Endothelial cell of umbilical vein (primary cell): Measurements from ENCODE around the gene B4GALNT4. TPM values are rescaled to one million over a fixed set of nuclear protein-coding genes. Genes with fewer than 3 reads are reported as not detected.

Source experiments
- BruUV-seq: library from RNA; stranded (reverse); fragments of 400-500 nt; replicated peaks from 2 replicates; lab custom pipeline; 2021; lab: Mats Ljungman, UMichigan
- CTCF ChIA-PET: fragments of 300-600, 350-600 bp; sonication (Branson Sonifier 250); formaldehyde crosslinking; loops from one replicate; lab custom pipeline; 2021; ENCODE audit warnings: antibody characterized with exemption, inconsistent platforms; lab: Charles Lee
- POLR2A ChIA-PET: fragments of 300-600, 350-600 bp; sonication (Branson Sonifier 250); formaldehyde crosslinking; loops from one replicate; lab custom pipeline; 2021; ENCODE audit warnings: antibody characterized with exemption, inconsistent platforms; lab: Charles Lee
- DNase-seq: peaks from one replicate; pipeline ENCODE4 v3.0.0-alpha.2; 2011; ENCODE audit warnings: low read depth, low spot score
- FAIRE-seq: peaks from 2 replicates; lab custom pipeline; 2011; peaks lifted over from hg19 to GRCh38; lab: Jason Lieb, UNC
- H2AFZ ChIP-seq: 2 replicates; pipeline ENCODE4 v1.6.0; 2012; ENCODE audit warnings: low read depth, low read length, control low read depth, inconsistent platforms
- H3K27ac ChIP-seq: 2 replicates; pipeline ENCODE4 v1.5.1; 2011; ENCODE audit warnings: low read depth, mild to moderate bottlenecking, control low read depth, low read length, moderate library complexity; ENCODE audit not compliant: insufficient read depth
- H3K27me3 ChIP-seq, 2 experiments: 2 replicates each; pipeline versions ENCODE4 v1.6.0 to v1.6.1; 2011; ENCODE audit warnings: low read length in 2 of 2, mixed read lengths in 1 of 2; ENCODE audit not compliant: control insufficient read depth in 2 of 2, insufficient read depth in 2 of 2
- H3K36me3 ChIP-seq, 2 experiments: 2 replicates in 1 of 2; 3 replicates in 1 of 2; pipeline ENCODE4 v1.5.1; 2011; ENCODE audit warnings: low read length in 2 of 2, mild to moderate bottlenecking in 1 of 2, moderate library complexity in 1 of 2; ENCODE audit not compliant: control insufficient read depth in 2 of 2, insufficient read depth in 2 of 2; ENCODE audit errors: extremely low read depth in 1 of 2
- H3K4me1 ChIP-seq: 3 replicates; pipeline ENCODE4 v1.5.1; 2011; ENCODE audit warnings: mild to moderate bottlenecking, low read length; ENCODE audit not compliant: control insufficient read depth, insufficient read depth; ENCODE audit errors: extremely low read depth
- H3K4me2 ChIP-seq: 2 replicates; pipeline ENCODE4 v1.6.1; 2011; ENCODE audit warnings: low read length, control low read depth, mixed read lengths; ENCODE audit not compliant: insufficient read depth
- H3K4me3 ChIP-seq, 3 experiments: fragments of 200-600 bp in 1 of 3; sonication (generic), shearing (Covaris generic) in 1 of 3; replicated peaks in 1 of 3; 2 replicates each; pipeline ENCODE4 v1.5.1; 2011 to 2016; ENCODE audit warnings: control low read depth in 3 of 3, low read length in 3 of 3, mild to moderate bottlenecking in 2 of 3, inconsistent platforms in 1 of 3, low read depth in 1 of 3, moderate library complexity in 1 of 3; ENCODE audit not compliant: insufficient read depth in 1 of 3
- H3K79me2 ChIP-seq: 2 replicates; pipeline ENCODE4 v1.6.0; 2012; ENCODE audit warnings: low read length, inconsistent platforms; ENCODE audit not compliant: control insufficient read depth, insufficient read depth
- H3K9ac ChIP-seq: replicated peaks from 2 replicates; pipeline ENCODE3; 2011; ENCODE audit warnings: low read length, control low read depth; ENCODE audit not compliant: insufficient read depth; ENCODE audit errors: extremely low read depth
- H3K9me1 ChIP-seq: replicated peaks from 3 replicates; pipeline ENCODE4 v1.6.0; 2011; ENCODE audit warnings: mild to moderate bottlenecking, low read length; ENCODE audit not compliant: control insufficient read depth, insufficient read depth; ENCODE audit errors: extremely low read depth
- H3K9me3 ChIP-seq: replicated peaks from 2 replicates; pipeline ENCODE4 v1.5.1; 2012; ENCODE audit warnings: low read length, inconsistent platforms; ENCODE audit not compliant: control insufficient read depth, insufficient read depth
- H4K20me1 ChIP-seq: replicated peaks from 2 replicates; pipeline ENCODE3; 2011; ENCODE audit warnings: mild to moderate bottlenecking, low read length; ENCODE audit not compliant: control insufficient read depth, insufficient read depth; ENCODE audit errors: extremely low read depth
- CTCF ChIP-seq, 2 donors: IDR thresholded peaks; 1 replicate in 1 of 2; 2 replicates in 1 of 2; pipeline ENCODE4 v1.5.1; 2011; ENCODE audit warnings: low read length in 2 of 2, mild to moderate bottlenecking in 2 of 2, moderate library complexity in 2 of 2, control low read depth in 1 of 2, inconsistent platforms in 1 of 2, low read depth in 1 of 2; ENCODE audit not compliant: insufficient read depth in 1 of 2; ENCODE audit errors: extremely low read depth in 1 of 2
- EZH2 ChIP-seq: IDR thresholded peaks from 2 replicates; pipeline ENCODE4 v1.6.1; 2012; ENCODE audit warnings: borderline replicate concordance, low read depth, mild to moderate bottlenecking, moderate library complexity, low read length, inconsistent platforms; ENCODE audit not compliant: severe bottlenecking
- FOS ChIP-seq: IDR thresholded peaks from 2 replicates; pipeline ENCODE4 v1.6.1; 2011; ENCODE audit warnings: mild to moderate bottlenecking, low read length, moderate library complexity, borderline replicate concordance; ENCODE audit not compliant: insufficient read depth
- JUN ChIP-seq: IDR thresholded peaks from 2 replicates; pipeline ENCODE4 v1.6.1; 2011; ENCODE audit warnings: borderline replicate concordance, low read depth; ENCODE audit not compliant: insufficient read length, insufficient read depth
- MAX ChIP-seq: IDR thresholded peaks from 2 replicates; pipeline ENCODE4 v1.6.1; 2011; ENCODE audit not compliant: insufficient read depth, insufficient read length
- MYC ChIP-seq: IDR thresholded peaks from one replicate; pipeline ENCODE4 v1.6.1; 2011; ENCODE audit warnings: mild to moderate bottlenecking, low read depth, low read length
- POLR2A ChIP-seq: IDR thresholded peaks from 2 replicates; pipeline ENCODE4 v1.6.1; 2012; ENCODE audit warnings: low read depth, mild to moderate bottlenecking, control low read depth, low read length
- POLR2AphosphoS5 ChIP-seq: IDR thresholded peaks from 2 replicates; pipeline ENCODE4 v1.6.1; 2012; ENCODE audit warnings: low read depth, mild to moderate bottlenecking, control low read depth, low read length, moderate library complexity; ENCODE audit not compliant: insufficient read depth
- dilution Hi-C: fragments of 300-500 bp; cut with MboI; formaldehyde crosslinking; loops from one replicate; pipeline ENCODE4 v1.15.0; 2019; ENCODE audit warnings: low sequenced_read_pairs; ENCODE audit not compliant: extremely low pct_ligation_motif_present
- intact Hi-C: fragments of 100-400 bp; cut with micrococcal nuclease; formaldehyde crosslinking; loops from one replicate; pipeline ENCODE4 v1.10.0; 2022
- polyA plus RNA-seq, 4 experiments: library from polyadenylated mRNA; depleted of rRNA in 3 of 4; stranded (reverse) in 3 of 4; unstranded in 1 of 4; fragments of >200 nt; gene quantifications; 2 replicates each; pipeline versions ENCODE4 v1.2.1 to v1.2.3, GENCODE V29; 2011 to 2012; ENCODE audit warnings: missing spikeins in 1 of 4
- total RNA-seq: library from RNA; stranded (reverse); gene quantifications from 2 replicates; pipeline ENCODE4 v1.2.3, GENCODE V29; 2021

B4GALNT4 gene
- total and polyA plus RNA-seq, 2 donors (not counting 3 experiments of a cell fraction or from before 2014, with no cell fraction given): 9.2 to 9.6 TPM

GRCh38 chr11:420911-421321 is 51.6 kb downstream of the B4GALNT4 start:
- BruUV-seq: no TSS peak

More at GRCh38 chr11:420911-421321, 51.6 kb downstream of the B4GALNT4 start:
- TF ChIP-seq POLR2AphosphoS5 (no peak), POLR2A (no peak), MAX (no peak), EZH2 (no peak), JUN (no peak), MYC (no peak), CTCF (IDR thresholded peaks at IDR 0.05; ENCODE audit: extremely low read depth in 1 of 2, insufficient read depth in 1 of 2, low read depth in 1 of 2, low read length in 2 of 2) (no peak), FOS (no peak)
- Histone ChIP-seq H3K36me3 (no peaks in the 10 kb centered on the region), H3K9me3 (no peaks in the 10 kb centered on the region), H2AFZ (no peak overlapping the region), H3K79me2 (no peaks in the 10 kb centered on the region), H3K4me1 (peaks cover 9% of the 10 kb centered on the region), H3K27me3 (peaks cover 7 to 14% of the 10 kb centered on the region in 2 experiments), H3K4me3 (no peak overlapping the region), H3K27ac (no peak overlapping the region), H4K20me1 (no peaks in the 10 kb centered on the region), H3K4me2 (no peak overlapping the region), H3K9ac (no peak overlapping the region), H3K9me1 (no peaks in the 10 kb centered on the region)
- intact Hi-C loops: no loop called here
- DNase-seq: no peak
- CTCF ChIA-PET: interaction anchor here (1.0 kb wide), 1 partner anchor 27 kb away, joined by 4 read pairs; no protein-coding TSS in a partner anchor
- FAIRE-seq: no peak
- POLR2A ChIA-PET: no interaction called here
- dilution Hi-C loops: no loop called here
